ENCODE data around the gene FAH. TPM values are rescaled to one million over a fixed set of nuclear protein-coding genes. Genes with fewer than 3 reads are reported as not detected.

Gene FAH
- total and polyA plus RNA-seq, 9 of the 15 experiments (the other 6 are each of a cell fraction or from before 2014, with no cell fraction given), result 66.8 to 310 (median 103) TPM

GRCh38 chr15:80160570-80161156 is 7.9 kb downstream of the FAH start (continued):
- TF ChIP-seq ID3 (CRISPR knock-in tag; IDR thresholded peaks at IDR 0.05) (no peak), ID3 (tag; IDR thresholded peaks at IDR 0.05) (0 out of 2 replicates have a peak, but pooled peaks have one; percentile 33), CXXC5 (CRISPR knock-in tag; IDR thresholded peaks at IDR 0.05) (peak; percentile 82), ZBTB26 (CRISPR knock-in tag; IDR thresholded peaks at IDR 0.05) (no peak), SAP30 (IDR thresholded peaks at IDR 0.05; ENCODE audit: borderline replicate concordance, insufficient read depth, low read depth, low read length, poor library complexity, severe bottlenecking) (no peak), MCM3 (IDR thresholded peaks at IDR 0.05) (no peak), CBX2 (IDR thresholded peaks at IDR 0.05; ENCODE audit: insufficient read depth, low read length, poor library complexity, severe bottlenecking) (no peak), RBM22 (IDR thresholded peaks at IDR 0.05; ENCODE audit: low read depth, low read length, poor library complexity, severe bottlenecking) (no peak), KLF16 (IDR thresholded peaks at IDR 0.05) (no peak), FOXK1 (CRISPR knock-in tag; IDR thresholded peaks at IDR 0.05; ENCODE audit: borderline replicate concordance) (no peak), ZNF778 (CRISPR knock-in tag; IDR thresholded peaks at IDR 0.05) (no peak), COPS2 (conservative IDR thresholded peaks at IDR 0.05) (no peak), CHD7 (IDR thresholded peaks at IDR 0.05; ENCODE audit: low read depth, low read length) (no peak), HDAC2 (IDR thresholded peaks at IDR 0.05) (peak; percentile 59; the same call in 1 of the 2 replicates)

Measured in K562 (cell line).